ENCODE measurements around the gene DPM1.

The DPM1 gene

GRCh38 chr20:50957798-50958614 lies at the start of gene DPM1:
TSS of gene DPM1 (minus strand) at chr20:50958532. CDS start at chr20:50958523, 9 bp downstream.
- peak; percentile 77 to 80 for ATAC-seq

DNA sequence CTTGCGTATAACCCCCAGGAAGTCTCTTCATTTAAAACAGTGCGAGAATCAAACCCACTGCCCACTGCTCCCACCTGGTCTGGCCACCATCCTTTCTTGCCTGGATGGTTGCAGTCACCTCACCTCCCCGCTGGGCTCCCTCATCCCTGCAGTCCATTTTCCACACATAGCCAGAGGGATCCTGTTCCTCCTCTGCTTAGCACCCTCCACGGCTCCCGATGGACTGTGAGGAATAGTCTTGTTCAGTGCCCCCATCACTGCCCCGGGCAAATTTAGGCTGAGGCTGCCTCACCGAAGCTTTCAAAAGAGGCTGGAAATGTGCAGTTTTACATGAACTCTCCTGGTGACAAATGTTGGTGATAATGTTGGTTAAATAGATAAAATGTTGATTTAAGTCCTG lies 46.9 kb upstream of the DPM1 start:
- no peak for ATAC-seq

GRCh38 chr20:51004781-51005180 lies 46.4 kb upstream of the DPM1 start:
- no peak for ATAC-seq

- ATAC-seq = no peak
These were observed 46.0 kb upstream of the DPM1 start for GRCh38 chr20:51004305-51004727.

- ATAC-seq = no peak
These were observed 45.4 kb upstream of the DPM1 start for GRCh38 chr20:51003753-51004152.

DNA sequence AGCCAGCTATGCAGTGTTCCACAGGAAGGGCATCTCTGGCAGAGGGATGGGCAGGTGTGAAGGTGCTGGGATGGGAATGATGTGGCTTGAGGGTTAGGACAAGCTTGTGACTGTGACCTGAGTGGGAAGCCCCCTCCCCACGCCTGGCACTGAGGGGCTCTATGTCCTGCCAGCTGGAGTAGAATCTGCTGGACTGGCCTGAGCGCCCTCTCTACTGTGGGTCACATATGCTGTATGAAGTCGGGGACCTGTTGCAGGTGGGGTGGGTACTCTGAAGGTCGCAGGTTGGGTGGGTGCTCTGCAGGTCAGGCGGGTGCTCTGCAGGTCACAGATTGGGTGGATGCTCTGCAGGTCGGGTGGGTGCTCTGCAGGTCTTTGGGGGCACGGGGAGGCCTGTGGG lies 44.3 kb upstream of the DPM1 start:
- no peak for ATAC-seq

- ATAC-seq = peak in 1 of 2 donors; percentile 51
These were observed 43.3 kb upstream of the DPM1 start for GRCh38 chr20:51001430-51002265.

DNA sequence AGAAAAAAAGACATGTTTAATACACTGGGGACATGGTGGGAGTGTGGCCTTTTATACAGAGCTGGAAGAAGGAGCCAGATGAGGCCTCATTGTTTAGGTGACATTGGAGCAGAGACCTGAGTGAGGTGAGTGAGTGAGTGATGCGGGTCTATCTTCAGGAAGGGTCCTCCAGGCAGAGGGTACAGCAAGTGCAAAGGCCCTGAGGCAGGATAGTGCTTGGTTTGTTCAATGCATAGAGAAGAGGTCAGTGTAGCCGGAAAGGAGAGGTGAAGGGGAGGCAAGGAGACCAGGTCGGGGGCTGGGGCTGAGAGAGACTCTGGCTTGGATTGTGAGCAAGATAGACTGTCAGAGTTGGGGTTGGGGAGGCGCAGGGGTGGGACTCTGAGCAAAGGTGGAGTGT lies 41.0 kb upstream of the DPM1 start:
- no peak for ATAC-seq

DNA sequence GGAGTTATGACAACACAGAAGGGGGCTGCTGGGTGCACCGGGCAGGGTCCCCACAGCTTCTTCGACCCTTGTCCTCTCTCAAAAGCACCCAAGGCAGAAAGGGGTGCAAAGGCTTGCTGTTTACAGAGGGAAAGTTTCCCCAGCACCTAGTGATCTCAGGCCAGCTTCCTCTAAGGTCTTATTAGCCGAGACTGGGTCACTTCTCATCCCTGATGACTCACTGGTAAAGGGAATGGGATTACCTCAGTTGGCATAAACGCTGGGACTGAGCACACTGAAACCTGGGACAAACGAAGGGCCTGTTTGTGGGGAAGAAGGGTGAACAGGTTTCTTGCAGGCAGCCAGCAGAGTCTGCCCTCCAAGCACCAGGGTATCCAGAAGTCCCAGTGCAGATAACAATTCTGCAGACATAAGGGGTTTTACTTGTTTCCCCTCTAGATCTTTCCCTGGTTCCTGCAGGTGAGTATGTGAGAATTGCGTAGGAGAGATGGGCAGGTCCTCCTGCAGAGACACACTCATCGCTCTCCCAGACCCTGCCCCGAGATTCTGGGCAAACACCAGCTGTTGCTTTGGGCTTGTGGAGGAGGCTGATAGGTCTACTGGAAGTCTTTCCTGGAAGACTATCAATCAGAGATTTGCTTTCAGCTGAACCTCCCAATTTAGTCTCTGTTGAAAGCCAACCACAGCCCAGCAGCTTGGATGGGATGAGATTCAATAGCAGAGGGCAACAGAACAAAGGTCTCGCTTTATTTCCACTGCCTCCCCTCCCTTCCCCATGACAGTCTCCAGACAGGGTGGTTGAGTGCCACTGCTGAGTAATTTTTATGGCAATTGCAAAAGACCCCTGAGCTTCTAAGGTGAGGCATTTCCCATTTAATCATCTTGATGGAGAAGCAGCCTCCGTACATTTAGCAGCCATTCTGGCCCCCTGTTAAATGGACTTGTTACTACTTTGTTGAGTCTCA lies 38.9 kb upstream of the DPM1 start:
- no peak for ATAC-seq

GRCh38 chr20:50995506-50995905 lies 37.2 kb upstream of the DPM1 start:
- ATAC-seq = no peak

DNA sequence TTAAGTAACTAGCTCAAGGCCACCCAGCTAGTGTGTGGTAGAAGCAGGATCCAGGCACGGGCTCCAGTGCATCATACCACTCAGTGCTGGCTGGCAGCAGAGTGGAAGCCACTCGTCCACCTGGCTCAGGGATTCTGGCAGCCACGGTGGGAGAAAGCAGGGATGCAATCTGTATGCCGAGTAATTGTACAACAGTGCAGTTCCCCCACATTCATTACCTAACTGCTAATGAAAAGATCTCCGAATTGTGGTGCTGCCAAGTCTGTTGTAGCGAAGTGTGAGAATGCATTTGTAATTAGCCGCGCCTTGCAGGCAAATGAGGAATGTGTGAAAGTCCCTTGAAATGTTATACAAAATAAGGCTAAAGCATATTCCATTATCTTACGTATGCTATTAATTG lies 35.5 kb upstream of the DPM1 start:
- no peak for ATAC-seq

DNA sequence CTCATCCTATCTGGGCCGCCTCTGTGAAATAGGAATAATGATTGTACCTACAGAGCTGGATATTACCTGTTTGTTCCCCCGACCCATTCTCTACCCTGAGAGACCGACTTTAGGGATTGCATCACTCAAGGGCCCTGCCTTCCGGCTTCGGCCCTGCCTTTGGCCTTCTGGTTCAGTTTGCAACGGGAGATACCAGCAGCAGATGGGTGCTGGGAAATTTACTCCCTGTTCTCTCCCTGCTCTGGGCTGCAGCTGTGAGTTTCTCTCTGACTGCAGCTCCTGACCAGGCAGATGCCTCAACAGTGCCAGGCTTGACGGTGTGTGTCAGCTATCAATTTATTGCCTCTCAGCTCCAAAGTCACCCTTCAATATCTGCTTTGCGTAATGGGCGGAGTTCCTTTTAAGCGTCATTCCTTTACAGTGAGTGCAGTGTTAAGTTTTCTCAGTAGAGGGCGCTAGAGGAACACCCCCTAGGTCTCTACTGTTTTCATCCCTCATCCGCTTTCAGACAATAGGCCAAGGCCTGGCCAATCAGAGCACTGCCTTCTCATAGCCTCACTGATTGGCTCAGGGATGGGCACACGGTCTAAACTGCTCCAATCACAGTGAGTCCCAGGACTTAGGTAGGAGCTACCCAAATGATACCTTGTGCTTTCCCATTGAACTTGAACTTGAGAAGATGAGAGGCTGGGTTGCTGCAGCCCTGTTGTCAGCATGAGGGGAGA lies 34.6 kb upstream of the DPM1 start:
- peak; percentile 83 to 89 for ATAC-seq

- ATAC-seq = no peak
These were observed 34.0 kb upstream of the DPM1 start for GRCh38 chr20:50992336-50992732.

DNA sequence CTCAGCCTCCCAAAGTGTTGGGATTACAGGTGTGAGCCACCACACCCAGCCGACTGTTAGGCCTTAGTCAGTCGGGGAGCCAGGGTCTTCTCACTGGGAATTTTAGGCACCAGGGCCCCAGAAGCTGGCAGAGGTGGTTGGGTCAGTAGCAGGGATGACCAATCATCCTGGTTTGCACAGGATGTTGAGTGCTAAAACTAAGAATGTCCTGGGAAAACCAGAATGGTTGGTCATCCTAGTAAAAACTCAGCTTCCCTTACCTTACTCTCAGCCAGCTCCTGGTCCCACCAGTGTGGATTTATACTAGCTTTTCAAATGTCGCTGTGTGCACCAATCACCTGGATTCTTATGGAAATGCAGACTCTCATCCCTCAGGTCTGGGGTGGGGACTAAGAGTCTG lies 32.7 kb upstream of the DPM1 start:
- no peak for ATAC-seq

GRCh38 chr20:50987493-50988210 lies 29.3 kb upstream of the DPM1 start:
- ATAC-seq = peak; percentile 79 to 82

DNA sequence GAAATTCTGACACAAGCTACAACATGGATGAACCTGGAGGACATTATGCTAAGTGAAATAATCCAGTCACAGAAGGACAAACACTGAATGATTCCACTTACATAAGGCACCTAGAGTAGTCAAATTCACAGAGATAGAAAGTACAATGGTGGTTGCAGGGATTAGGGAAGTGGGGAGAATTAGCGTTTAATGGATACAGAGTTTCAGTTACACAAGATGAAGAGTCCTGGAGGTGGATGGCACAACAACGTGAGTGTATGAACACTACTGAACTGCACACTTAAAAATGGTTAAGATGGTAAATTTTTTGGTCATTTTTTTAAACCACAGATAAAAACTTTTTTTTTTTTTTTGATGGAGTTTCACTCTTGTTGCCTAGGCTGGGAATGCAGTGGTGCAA lies 25.0 kb upstream of the DPM1 start:
- no peak for ATAC-seq

- no peak for ATAC-seq
These were observed 24.0 kb upstream of the DPM1 start for GRCh38 chr20:50982363-50982762.

DNA sequence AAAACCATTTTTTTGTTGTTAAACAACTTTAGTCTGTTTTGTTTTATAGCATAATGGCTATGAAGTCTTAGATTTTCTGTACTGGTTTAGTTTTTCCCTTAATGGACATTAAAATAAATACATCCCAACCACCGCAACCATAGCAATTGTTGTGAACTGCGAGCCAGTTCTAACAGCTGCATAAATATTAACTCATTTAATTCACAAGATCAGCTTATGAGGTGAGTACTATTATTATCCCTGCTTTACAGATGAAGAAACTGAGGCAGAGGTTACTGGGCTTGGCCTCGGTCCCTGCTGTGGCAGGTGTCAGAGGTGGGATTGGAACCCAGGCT lies 23.3 kb upstream of the DPM1 start:
- ATAC-seq = no peak

DNA sequence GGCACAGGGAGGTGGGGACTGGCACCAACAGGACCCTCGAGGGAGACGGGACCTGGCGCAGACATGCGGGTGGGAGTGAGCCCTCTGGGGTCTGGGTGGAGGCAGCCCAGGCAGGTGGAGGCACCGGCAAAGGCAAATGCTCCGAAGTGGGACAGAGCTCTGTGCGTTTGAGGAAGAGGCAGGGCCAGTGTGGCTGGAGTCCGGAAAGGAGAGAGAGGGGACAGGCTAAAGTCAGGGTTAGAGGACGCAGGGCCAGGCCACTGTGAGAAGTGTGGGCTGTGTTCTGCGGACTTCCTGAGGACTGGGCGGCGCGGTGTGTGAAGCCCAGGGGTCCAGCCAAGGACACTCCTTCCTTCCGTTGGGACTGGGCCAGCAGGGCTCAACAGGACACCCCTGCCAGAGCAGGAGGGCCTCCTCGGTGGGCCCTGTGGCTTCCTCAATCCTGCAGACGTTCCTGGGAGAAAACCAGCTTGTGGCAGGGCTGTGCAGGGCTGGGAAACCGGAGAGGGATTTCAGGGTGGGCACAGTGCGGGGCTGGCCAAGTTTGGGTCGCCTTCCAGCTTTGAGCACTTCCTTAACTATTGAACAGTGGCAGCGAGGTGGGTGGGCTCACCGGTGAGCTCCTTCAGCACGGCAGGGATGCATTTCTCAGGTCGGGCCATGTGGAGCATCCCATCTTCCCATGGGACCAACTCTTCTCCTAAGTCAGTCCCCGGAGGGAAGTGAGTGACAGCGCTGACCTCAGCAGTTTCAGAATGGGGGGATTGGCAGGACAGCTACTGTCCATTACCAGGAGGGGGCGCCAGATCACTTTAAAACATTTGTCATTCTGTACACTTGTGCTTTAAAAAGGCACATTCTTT lies 22.8 kb upstream of the DPM1 start:
- ATAC-seq = no peak

GRCh38 chr20:50980071-50980681 lies 21.8 kb upstream of the DPM1 start:
- ATAC-seq = peak; percentile 75 to 89

All from activated CD4-positive, CD25-positive, alpha-beta regulatory T cell treated with anti-CD3 and anti-CD28 coated beads, Interleukin-2, amount 50 U/mL, for 24 hours (primary cell).